HCT116 (cell line): ENCODE measurements around the gene MAP3K9. TPM values are rescaled to one million over a fixed set of nuclear protein-coding genes. Genes with fewer than 3 reads are reported as not detected.

Source experiments
- ATAC-seq: fragments of 200-7000 bp; cut with Tn5 transposase; 2 replicates; pipeline ENCODE4 v1.9.1; 2020; ENCODE audit warnings: mild to moderate bottlenecking, moderate library complexity
- BruUV-seq: library from RNA; stranded (reverse); fragments of 400-500 nt; replicated peaks from 2 replicates; lab custom pipeline; 2021; lab: Mats Ljungman, UMichigan
- CTCF ChIA-PET: fragments of 300-600 bp; sonication (Branson Sonifier 250); formaldehyde crosslinking; loops from one replicate; lab custom pipeline; 2021; ENCODE audit warnings: antibody characterized with exemption; lab: Charles Lee
- POLR2A ChIA-PET: fragments of 300-600, 350-600 bp; sonication (Branson Sonifier 250); formaldehyde crosslinking; loops from one replicate; lab custom pipeline; 2021; ENCODE audit warnings: antibody characterized with exemption; lab: Charles Lee
- RAD21 ChIA-PET, 2 experiments: fragments of 300-600 bp; sonication (Branson Sonifier 250); formaldehyde crosslinking; loops; one replicate each; lab custom pipeline; 2023; ENCODE audit warnings: low total read pairs in 2 of 2; ENCODE audit not compliant: uncharacterized antibody in 2 of 2, unreplicated experiment in 2 of 2, low non-redundant PET in 1 of 2; lab: Charles Lee
- DNase-seq: peaks from one replicate; pipeline ENCODE4 v3.0.0-alpha.2; 2010; ENCODE audit warnings: low read depth, low spot score
- H2AFZ ChIP-seq: fragments of 200-600 bp; shearing (Covaris generic), sonication (generic); 2 replicates; pipeline ENCODE4 v1.6.1; 2017; ENCODE audit warnings: low read depth, mixed run types, mixed read lengths, antibody characterized with exemption, low read length; ENCODE audit not compliant: poor library complexity, severe bottlenecking
- H3K27ac ChIP-seq: 2 replicates; pipeline ENCODE4 v1.5.1; 2012; ENCODE audit warnings: low read depth, low read length
- H3K27me3 ChIP-seq: fragments of 200-600 bp; sonication (generic); 2 replicates; pipeline ENCODE4 v1.6.1; 2016; ENCODE audit warnings: mixed run types, low read length, mixed read lengths; ENCODE audit not compliant: insufficient read depth
- H3K36me3 ChIP-seq, 2 experiments: fragments of 200-500 bp in 1 of 2; fragments of 200-600 bp in 1 of 2; sonication (Bioruptor generic) in 1 of 2; sonication (generic) in 1 of 2; 2 replicates each; pipeline versions ENCODE4 v1.5.1 to v1.6.1; 2014 to 2016; ENCODE audit warnings: low read length in 2 of 2, inconsistent platforms in 1 of 2, mixed read lengths in 1 of 2, mixed run types in 1 of 2; ENCODE audit not compliant: insufficient read depth in 2 of 2, control insufficient read depth in 1 of 2
- H3K4me1 ChIP-seq, 2 experiments: fragments of 200-600 bp in 1 of 2; sonication (generic) in 1 of 2; 2 replicates each; pipeline versions ENCODE4 v1.5.1 to v1.6.1; 2012 to 2017; ENCODE audit warnings: low read length in 2 of 2, inconsistent platforms in 1 of 2, mild to moderate bottlenecking in 1 of 2, mixed read lengths in 1 of 2, mixed run types in 1 of 2, moderate library complexity in 1 of 2; ENCODE audit not compliant: insufficient read depth in 2 of 2, control insufficient read depth in 1 of 2
- H3K4me2 ChIP-seq: fragments of 200-600 bp; sonication (generic); 2 replicates; pipeline ENCODE4 v1.6.1; 2017; ENCODE audit warnings: mixed run types, low read length, mixed read lengths
- H3K4me3 ChIP-seq, 2 experiments: fragments of 200-600 bp in 1 of 2; sonication (generic) in 1 of 2; replicated peaks in 1 of 2; 2 replicates each; pipeline ENCODE4 v1.5.1; 2011 to 2016; ENCODE audit warnings: low read length in 2 of 2, control low read depth in 1 of 2, low read depth in 1 of 2, mild to moderate bottlenecking in 1 of 2, mixed read lengths in 1 of 2, mixed run types in 1 of 2
- H3K79me2 ChIP-seq: fragments of 200-600 bp; sonication (generic); 2 replicates; pipeline ENCODE4 v1.6.1; 2017; ENCODE audit warnings: mild to moderate bottlenecking, mixed run types, low read length, moderate library complexity, mixed read lengths; ENCODE audit not compliant: insufficient read depth
- H3K9ac ChIP-seq: fragments of 200-600 bp; sonication (generic); 2 replicates; pipeline ENCODE4 v1.6.1; 2016; ENCODE audit warnings: low read length, mixed read lengths
- H3K9me2 ChIP-seq: fragments of 200-600 bp; sonication (generic), shearing (Covaris generic); 2 replicates; pipeline ENCODE4 v1.6.1; 2017; ENCODE audit warnings: mixed run types, mild to moderate bottlenecking, moderate library complexity; ENCODE audit not compliant: insufficient read depth
- H3K9me3 ChIP-seq, 2 experiments: fragments of 200-500 bp in 1 of 2; fragments of 200-600 bp in 1 of 2; sonication (Bioruptor generic) in 1 of 2; sonication (generic) in 1 of 2; 2 replicates each; pipeline ENCODE4 v1.6.1; 2014 to 2017; ENCODE audit warnings: low read length in 2 of 2, mixed read lengths in 2 of 2, inconsistent platforms in 1 of 2, low read depth in 1 of 2, mild to moderate bottlenecking in 1 of 2, mixed run types in 1 of 2, moderate library complexity in 1 of 2; ENCODE audit not compliant: control insufficient read depth in 1 of 2, insufficient read depth in 1 of 2
- H4K20me1 ChIP-seq: fragments of 200-600 bp; sonication (generic), shearing (Covaris generic); 2 replicates; pipeline ENCODE4 v1.6.1; 2017; ENCODE audit warnings: mixed run types, mild to moderate bottlenecking, moderate library complexity; ENCODE audit not compliant: insufficient read depth
- EGR1 ChIP-seq: IDR thresholded peaks from 2 replicates; pipeline ENCODE4 v1.6.1; 2012; ENCODE audit warnings: low read depth
- ELF1 ChIP-seq: IDR thresholded peaks from 2 replicates; pipeline ENCODE4 v1.6.1; 2012; ENCODE audit warnings: low read depth, borderline replicate concordance
- EZH2phosphoT487 ChIP-seq: fragments of 200-600 bp; IDR thresholded peaks from 2 replicates; pipeline ENCODE4 v1.6.1; 2018; ENCODE audit warnings: antibody characterized with exemption, borderline replicate concordance
- SIN3A ChIP-seq: IDR thresholded peaks from 2 replicates; pipeline ENCODE4 v1.6.1; 2012; ENCODE audit warnings: low read depth
- SP1 ChIP-seq: IDR thresholded peaks from 2 replicates; pipeline ENCODE4 v1.6.1; 2012; ENCODE audit warnings: low read depth
- SRF ChIP-seq: IDR thresholded peaks from 2 replicates; pipeline ENCODE4 v1.6.1; 2012; ENCODE audit warnings: low read depth
- ZNF274 ChIP-seq: fragments of 200-500 bp; sonication (Bioruptor generic); IDR thresholded peaks from 2 replicates; pipeline ENCODE4 v1.6.1; 2014; ENCODE audit warnings: mild to moderate bottlenecking, low read depth, low read length, inconsistent platforms
- intact Hi-C: fragments of 100-400 bp; cut with micrococcal nuclease; formaldehyde crosslinking; loops from 2 replicates; pipeline ENCODE4 v1.10.0; 2022
- total RNA-seq: library from RNA; stranded (reverse); gene quantifications from one replicate; pipeline ENCODE4 v1.2.1, GENCODE V29; 2021; ENCODE audit not compliant: unreplicated experiment
- TF ChIP-seq, protein P1 (sequence below): IDR thresholded peaks from 2 replicates; pipeline ENCODE4 v1.6.1; 2012; ENCODE audit warnings: low read depth
- TF ChIP-seq, protein P2 (sequence below): IDR thresholded peaks from 2 replicates; pipeline ENCODE4 v1.6.1; 2012

The MAP3K9 gene
- total RNA-seq, 1 experiment from 2014 or later = 11.7 TPM

GRCh38 chr14:70699646-70700045, 109.7 kb downstream of the MAP3K9 start:
- ATAC-seq (no peak), DNase-seq (no peak)
- no peak overlapping the region for H3K27ac ChIP-seq
- no peak overlapping the region for H3K9ac ChIP-seq
- peaks cover 4 to 19% of the 10 kb centered on the region in 2 experiments; a peak in 3 of 4 replicates for H3K4me1 ChIP-seq
- no peak overlapping the region for H2AFZ ChIP-seq
- POLR2A ChIA-PET = no interaction called here
- CTCF ChIA-PET = no interaction called here
- no peaks in the 10 kb centered on the region for H3K27me3 ChIP-seq
- RAD21 ChIA-PET = no interaction called here
- no peaks in the 10 kb centered on the region for H3K36me3 ChIP-seq
- H3K9me3 ChIP-seq = no peaks in the 10 kb centered on the region
- no TSS peak for BruUV-seq
- intact Hi-C loops = no loop called here
- no peak overlapping the region for H3K4me2 ChIP-seq
- TF ChIP-seq, protein P1, sequence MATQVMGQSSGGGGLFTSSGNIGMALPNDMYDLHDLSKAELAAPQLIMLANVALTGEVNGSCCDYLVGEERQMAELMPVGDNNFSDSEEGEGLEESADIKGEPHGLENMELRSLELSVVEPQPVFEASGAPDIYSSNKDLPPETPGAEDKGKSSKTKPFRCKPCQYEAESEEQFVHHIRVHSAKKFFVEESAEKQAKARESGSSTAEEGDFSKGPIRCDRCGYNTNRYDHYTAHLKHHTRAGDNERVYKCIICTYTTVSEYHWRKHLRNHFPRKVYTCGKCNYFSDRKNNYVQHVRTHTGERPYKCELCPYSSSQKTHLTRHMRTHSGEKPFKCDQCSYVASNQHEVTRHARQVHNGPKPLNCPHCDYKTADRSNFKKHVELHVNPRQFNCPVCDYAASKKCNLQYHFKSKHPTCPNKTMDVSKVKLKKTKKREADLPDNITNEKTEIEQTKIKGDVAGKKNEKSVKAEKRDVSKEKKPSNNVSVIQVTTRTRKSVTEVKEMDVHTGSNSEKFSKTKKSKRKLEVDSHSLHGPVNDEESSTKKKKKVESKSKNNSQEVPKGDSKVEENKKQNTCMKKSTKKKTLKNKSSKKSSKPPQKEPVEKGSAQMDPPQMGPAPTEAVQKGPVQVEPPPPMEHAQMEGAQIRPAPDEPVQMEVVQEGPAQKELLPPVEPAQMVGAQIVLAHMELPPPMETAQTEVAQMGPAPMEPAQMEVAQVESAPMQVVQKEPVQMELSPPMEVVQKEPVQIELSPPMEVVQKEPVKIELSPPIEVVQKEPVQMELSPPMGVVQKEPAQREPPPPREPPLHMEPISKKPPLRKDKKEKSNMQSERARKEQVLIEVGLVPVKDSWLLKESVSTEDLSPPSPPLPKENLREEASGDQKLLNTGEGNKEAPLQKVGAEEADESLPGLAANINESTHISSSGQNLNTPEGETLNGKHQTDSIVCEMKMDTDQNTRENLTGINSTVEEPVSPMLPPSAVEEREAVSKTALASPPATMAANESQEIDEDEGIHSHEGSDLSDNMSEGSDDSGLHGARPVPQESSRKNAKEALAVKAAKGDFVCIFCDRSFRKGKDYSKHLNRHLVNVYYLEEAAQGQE = no peak
- TF ChIP-seq ELF1 (no peak), EZH2phosphoT487 (no peak), SRF (no peak), SP1 (no peak), ZNF274 (no peak), EGR1 (no peak), SIN3A (no peak)
- TF ChIP-seq, protein P2, sequence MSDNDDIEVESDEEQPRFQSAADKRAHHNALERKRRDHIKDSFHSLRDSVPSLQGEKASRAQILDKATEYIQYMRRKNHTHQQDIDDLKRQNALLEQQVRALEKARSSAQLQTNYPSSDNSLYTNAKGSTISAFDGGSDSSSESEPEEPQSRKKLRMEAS = no peak
- H3K4me3 ChIP-seq = no peak overlapping the region
- H3K79me2 ChIP-seq = no peaks in the 10 kb centered on the region
- no peaks in the 10 kb centered on the region for H4K20me1 ChIP-seq
- H3K9me2 ChIP-seq = no peaks in the 10 kb centered on the region
